HL-60/S4 treated with phorbol 12-myristate 13-acetate at 8.2 ng/mL for 4 days and 3 days (cell line): ENCODE data around the gene UCHL5.

Experiments
- in situ Hi-C: fragments of 300-500 bp; cut with MboI; formaldehyde crosslinking; loops from 2 replicates; pipeline ENCODE4 v1.15.0; 2022; ENCODE audit warnings: low sequenced_read_pairs

UCHL5 gene, protein sequence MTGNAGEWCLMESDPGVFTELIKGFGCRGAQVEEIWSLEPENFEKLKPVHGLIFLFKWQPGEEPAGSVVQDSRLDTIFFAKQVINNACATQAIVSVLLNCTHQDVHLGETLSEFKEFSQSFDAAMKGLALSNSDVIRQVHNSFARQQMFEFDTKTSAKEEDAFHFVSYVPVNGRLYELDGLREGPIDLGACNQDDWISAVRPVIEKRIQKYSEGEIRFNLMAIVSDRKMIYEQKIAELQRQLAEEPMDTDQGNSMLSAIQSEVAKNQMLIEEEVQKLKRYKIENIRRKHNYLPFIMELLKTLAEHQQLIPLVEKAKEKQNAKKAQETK

DNA sequence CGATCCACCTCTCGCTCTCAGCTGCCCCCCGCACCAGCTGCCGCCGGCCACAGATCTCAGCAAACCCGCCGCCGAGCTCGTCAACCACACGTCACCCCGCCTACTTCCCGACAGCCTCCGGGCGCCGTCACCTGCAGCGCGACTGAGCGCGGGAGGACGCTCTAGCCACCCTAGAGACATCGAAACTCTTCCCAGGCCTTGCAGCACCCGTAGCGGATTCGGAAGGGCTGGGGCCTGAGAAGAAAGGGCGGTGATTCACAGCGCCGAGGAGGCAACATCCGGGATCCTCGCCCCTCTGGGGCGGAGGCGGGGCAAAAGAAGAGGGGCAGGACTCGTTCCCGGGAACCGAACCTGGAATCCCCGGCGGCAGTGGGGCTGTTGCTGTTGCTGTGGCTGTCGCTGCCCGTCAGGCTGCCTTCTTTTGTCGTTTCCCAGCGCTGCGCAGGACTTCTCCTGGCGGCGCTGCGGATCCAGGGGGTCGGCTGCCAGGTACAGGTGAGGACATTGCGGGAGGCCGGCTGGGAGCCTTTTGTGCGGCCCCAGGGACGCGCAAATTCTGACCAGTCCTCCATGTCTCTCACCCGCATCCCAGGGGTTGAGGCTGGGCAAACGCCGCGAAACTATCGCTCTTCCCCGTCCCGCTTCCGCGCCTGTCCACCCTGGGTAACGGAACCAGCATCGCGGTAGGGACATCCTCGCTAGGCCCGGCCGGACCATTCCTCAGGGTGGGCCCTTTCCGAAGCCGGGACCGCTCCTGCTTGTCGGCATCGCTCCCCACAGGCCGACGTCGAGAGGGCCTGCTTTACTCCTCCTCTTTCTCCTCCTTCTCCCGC, at the start of gene UCHL5, which contains the start of gene RO60:
TSS of gene UCHL5 (minus strand) at position 79 of the 833 bp plus-strand sequence. CDS start 100 bp downstream, outside the sequence.
TSS of gene RO60 (plus strand) at position 331 of the 833 bp plus-strand sequence. CDS start 9,443 bp downstream, outside the sequence.
- in situ Hi-C loops = no loop called here

DNA sequence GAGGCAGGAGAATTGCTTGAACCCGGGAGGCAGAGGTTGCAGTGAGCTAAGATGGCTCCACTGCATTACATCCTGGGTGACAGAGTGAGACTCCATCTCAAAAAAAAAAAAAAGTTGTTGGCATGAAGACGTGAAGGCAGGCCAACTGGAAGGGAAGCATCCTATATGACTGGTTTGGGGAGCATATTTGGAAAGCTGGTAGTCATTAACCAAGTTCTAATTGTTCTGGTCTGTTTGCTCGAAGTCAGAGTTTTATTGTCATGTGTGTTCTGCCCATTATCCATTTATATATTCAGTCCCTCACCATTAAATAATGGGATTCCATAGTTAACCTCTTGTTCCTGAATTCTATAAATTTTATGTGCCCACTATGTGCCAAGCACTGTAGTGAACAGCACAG, 49.3 kb upstream of the UCHL5 start:
- in situ Hi-C loops = no loop called here

DNA sequence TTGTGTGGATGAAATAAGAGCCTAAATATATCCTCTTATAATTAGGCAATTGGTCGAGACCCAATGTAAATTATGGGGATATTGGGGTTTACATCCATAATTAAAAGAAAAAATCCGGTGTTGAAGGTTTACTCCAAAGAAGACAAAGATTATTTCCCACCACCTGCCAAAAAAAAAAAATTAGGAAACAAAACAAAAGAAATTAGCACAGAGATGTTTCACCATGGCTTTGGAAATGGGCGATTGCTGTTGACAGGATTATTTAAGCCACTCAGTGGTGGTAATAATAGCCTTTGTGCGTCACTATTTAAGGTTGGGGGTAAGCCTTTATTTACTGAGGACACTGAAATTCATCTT, 46.6 kb upstream of the UCHL5 start:
- in situ Hi-C loops = no loop called here

DNA sequence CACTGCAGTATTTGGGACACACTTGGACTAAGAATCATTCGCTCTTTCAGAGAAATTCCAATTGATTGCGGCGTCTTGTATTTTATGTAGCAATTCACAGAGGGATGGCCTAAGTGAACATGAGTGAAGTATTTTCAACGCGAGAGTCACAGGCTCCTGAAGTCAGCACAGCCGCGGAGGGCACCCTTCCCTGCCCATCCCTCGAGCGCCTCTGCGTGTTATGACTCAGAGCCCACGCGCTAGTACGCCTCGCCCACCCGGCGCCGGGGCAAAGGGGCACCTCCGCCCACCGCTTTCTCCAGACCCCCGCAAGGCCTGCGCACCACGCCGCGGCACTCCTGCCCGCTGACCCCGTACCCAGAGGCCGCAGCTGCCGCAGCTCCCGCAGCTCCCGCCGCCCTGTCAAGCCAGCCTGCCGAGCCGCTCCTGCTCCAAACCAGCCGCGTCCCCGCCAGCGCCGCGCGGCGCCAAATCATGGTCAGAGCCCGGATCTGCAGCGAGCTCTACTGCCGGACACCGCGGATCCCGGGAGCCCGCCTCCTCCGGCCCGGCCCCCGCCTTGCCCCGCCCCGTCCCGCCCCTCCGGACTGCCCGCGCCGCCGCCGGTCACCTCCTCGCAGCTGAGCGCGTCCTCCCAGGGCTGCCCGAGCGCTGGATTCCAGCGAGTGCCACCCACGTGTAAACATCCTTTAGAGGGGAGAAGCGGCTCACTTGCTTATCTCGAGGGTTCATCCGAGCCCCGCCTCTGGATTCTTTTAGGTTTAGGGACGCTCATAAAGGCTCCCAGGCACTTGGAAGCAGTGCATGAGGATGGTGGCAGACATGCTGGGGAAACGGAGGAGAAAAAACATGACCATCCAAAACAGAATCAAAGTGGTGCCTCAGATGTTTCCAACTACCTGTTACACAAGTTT, 46.0 kb upstream of the UCHL5 start, which contains the start of gene GLRX2:
TSS of gene GLRX2 (minus strand) at position 508 of the 914 bp plus-strand sequence. CDS start at position 476, 32 bp downstream.
- in situ Hi-C loops = no loop called here

DNA sequence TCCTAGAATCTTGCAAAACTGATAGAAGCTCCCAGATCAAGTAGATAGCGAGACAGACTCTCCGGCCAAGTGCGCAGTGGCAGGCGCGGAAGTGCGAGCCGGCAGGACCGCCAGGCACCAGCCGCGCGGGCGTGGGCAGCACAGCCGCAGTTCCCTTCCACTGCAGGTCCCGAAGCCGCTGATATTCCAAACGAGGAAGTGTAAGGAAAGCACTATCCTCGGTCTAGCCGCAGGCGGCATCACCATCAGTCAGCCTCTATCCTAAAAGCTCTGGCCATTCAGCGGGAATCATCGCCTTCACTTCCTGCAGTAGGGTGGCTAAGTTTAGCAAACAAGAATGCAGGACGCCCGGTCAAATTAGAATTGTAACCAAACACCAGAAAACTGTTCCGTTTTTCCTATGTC, 45.3 kb upstream of the UCHL5 start:
- in situ Hi-C loops = no loop called here

- in situ Hi-C loops = no loop called here
Measured at GRCh38 chr1:193103759-193104501, 44.8 kb upstream of the UCHL5 start.

DNA sequence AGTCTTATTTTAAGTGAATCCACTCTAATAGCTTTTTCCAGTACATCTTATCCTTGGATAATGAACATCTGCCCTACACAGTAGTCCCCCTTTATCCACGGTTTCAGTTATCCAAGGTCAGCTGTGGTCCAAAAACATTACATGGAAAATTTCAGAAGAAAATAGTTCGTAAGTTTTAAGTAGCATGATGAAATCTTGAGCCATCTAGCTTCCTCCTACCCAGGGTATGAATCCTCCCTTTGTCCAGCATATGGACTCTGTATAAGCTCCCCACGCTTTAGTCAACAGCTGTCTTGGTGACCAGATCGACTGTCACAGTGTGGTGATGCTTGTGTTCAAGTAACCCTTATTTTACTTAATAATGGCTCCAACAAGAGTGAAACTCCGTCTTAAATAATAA, 43.5 kb upstream of the UCHL5 start:
- in situ Hi-C loops = no loop called here

DNA sequence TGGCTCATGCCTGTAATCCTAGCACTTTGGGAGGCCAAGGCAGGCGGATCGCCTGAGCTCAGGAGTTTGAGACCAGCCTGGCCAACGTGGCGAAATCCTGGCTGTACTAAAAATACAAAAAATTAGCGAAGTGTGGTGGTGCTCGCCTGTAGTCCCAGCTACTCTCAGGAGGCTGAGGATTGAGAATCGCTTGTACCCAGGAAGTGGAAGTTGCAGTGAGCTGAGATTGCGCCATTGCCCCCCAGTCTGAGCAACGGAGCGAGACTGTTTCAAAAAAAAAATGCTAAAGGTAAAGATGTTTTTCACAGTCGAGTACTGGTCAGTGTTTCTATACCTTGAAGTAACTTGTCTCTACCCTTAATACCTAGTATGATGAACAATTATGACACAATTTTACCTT, 35.0 kb upstream of the UCHL5 start:
- in situ Hi-C loops = no loop called here

DNA sequence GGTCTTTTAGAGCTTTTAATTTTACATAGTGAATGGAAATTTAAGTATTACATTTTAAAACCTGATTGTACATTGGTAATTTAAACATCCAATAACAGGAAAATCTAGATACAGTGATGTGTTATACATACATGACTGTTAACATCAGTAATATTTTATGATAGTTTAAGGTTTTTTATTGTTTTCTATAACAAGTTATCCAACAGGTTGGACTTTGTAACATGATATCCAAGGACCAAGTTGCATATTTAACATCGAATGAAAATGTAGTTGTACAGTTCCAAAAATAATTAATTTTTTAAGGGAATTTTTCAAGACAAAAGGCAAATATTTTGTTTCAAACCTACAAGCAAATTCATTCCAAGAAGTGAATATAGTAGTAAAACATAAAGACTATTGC, 31.7 kb upstream of the UCHL5 start:
- in situ Hi-C loops = no loop called here

DNA sequence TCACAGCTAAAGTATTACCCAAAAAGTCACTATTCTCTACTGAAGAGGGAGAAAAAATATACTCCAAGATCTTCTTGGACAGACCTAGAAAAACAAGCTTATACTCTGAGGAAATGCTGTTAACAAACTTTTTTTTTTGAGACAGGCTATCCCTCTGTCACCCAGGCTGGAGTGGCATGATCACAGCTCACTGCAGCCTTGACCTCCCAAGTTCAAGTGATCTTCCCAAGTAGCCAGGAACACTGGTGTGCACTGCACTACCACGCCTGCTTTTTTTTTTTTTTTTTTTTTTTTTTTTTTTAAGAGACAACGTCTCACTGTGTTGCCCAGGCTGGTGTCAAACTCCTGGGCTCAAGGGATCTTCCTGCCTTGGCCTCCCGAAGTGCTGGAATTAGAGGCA, 28.7 kb upstream of the UCHL5 start:
- in situ Hi-C loops = no loop called here

GRCh38 chr1:193086342-193086741, 27.2 kb upstream of the UCHL5 start:
- in situ Hi-C loops = no loop called here

DNA sequence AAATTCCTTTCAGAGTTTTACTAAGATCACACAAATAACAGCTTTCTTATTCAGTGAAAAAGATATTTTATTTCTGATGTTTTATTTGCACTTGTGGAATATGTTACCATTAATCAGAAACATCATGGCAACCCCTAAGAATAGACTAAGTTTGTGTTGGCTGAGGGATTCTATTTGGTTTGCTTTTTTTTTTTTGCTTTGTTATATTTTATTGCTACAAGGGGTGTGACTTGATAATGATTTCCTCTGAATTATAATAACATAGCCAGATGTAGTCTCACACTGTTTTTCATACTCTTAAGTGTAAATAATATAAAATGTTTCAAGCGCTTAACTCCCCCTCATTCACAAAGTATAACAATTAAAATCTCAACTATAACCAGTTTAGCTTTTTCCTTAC, 26.1 kb upstream of the UCHL5 start:
- in situ Hi-C loops = no loop called here

DNA sequence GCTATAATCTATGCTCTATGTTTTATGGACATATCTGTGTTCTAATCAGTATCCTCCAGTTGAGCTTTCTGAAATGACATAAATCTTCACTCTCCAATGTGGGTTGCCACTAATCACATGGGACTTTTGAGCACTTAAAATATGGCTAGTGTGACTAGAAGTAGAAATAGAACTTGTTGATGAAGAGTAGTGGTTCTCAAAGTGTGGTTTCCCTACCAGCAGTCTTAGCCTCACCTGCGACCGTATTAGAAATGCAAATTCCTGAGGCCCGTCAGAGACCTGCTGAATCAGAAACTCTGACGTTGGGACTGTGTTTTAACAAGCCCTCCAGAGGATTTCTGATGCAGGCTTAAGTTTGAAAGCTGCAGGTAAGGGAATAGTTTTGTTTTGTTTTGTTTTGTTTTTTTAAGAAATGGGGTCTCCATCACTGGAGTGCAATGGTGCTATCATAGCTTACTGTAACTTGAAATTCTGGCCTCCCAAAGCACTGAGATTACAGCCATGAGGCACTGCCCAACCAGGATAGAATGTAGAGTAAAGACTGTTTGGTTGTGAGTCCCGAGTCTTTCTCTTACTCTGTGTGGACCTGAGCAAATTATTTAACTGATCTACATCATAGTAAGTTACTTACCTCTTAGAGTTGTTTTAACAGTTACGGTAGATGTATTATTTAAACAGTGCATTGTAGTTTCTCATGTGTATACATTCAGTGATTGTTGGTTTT, 24.4 kb upstream of the UCHL5 start:
- in situ Hi-C loops = no loop called here

GRCh38 chr1:193079187-193079586, 20.0 kb upstream of the UCHL5 start:
- in situ Hi-C loops = no loop called here

- in situ Hi-C loops = no loop called here
Measured at GRCh38 chr1:193077991-193078390, 18.8 kb upstream of the UCHL5 start.

DNA sequence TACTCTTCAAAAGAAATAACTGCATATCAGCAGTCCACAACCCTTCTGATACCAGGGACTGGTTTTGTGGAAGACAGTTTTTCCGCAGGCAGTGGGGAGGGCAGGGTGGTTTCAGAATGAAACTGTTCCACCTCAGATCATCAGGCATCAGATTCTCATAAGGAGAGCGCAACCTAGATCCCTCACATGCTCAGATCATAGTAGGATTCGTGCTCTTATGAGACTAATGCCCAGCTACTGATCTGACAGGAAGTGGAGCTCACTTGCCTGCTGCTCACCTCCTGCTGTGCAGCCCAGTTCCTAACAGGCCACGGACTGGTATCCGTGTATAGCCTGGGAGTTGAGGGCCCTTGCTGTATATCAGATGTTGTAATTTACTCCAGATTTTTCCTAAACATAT, 11.8 kb upstream of the UCHL5 start:
- in situ Hi-C loops = no loop called here

GRCh38 chr1:193070386-193070753, 11.2 kb upstream of the UCHL5 start:
- in situ Hi-C loops = no loop called here

- in situ Hi-C loops = no loop called here
Measured at GRCh38 chr1:193069748-193070385, 10.7 kb upstream of the UCHL5 start.

GRCh38 chr1:193068013-193068412, 8.9 kb upstream of the UCHL5 start:
- in situ Hi-C loops = no loop called here
